ENCODE data around the gene KIF22.

The KIF22 gene

DNA sequence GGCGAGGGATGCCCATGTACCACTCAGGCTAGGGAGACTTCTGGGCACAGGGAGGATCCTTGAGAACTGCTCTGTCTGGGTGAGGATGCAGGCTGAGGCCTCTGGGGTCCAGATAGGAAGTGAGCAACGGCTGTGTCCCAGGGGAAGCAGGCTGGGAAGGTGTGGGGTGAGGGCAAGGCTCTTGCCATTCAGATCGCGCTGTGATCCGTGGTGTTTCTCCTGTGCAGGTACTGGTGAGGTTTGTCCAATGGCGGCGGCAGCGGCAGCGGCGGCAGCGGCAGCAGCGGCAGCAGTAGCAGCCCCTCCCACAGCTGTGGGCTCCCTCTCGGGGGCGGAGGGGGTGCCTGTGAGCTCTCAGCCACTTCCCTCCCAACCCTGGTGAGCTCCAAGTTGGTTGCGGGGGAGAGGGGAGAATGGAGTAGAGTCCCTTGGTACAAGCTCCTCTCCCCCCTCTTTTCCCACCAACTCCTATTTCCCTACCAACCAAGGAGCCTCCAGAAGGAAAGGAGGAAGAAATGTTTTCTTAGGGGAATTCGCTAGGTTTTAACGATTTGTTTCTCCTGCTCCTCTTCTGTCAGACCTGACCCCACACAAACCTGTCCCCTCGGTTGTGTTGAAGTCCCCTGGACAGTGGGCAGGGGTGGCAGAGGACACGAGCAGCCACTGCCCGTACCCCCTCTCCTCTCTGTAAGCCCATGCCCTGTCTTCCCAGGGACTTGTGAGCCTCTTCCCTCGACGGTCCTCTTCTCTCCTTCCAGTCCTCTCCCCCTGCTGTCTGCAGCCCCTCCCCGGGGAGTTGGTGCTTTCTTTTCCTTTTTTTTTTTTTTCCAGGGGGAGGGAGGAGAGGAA is 19.5 kb downstream of the KIF22 start:
- H3K27me3 ChIP-seq (ENCODE audit: insufficient read depth, low read depth, severe bottlenecking): no peaks in the 10 kb centered on the region
- H3K4me3 ChIP-seq (ENCODE audit: low read depth, low read length): peak overlapping the region; percentile 78
- H3K9me3 ChIP-seq (ENCODE audit: severe bottlenecking): no peaks in the 10 kb centered on the region
- H3K27ac ChIP-seq: peak overlapping the region; percentile 94
- peak; percentile 55 for DNase-seq
- peaks cover 34% of the 10 kb centered on the region for H3K36me3 ChIP-seq
- TF ChIP-seq, protein P1, sequence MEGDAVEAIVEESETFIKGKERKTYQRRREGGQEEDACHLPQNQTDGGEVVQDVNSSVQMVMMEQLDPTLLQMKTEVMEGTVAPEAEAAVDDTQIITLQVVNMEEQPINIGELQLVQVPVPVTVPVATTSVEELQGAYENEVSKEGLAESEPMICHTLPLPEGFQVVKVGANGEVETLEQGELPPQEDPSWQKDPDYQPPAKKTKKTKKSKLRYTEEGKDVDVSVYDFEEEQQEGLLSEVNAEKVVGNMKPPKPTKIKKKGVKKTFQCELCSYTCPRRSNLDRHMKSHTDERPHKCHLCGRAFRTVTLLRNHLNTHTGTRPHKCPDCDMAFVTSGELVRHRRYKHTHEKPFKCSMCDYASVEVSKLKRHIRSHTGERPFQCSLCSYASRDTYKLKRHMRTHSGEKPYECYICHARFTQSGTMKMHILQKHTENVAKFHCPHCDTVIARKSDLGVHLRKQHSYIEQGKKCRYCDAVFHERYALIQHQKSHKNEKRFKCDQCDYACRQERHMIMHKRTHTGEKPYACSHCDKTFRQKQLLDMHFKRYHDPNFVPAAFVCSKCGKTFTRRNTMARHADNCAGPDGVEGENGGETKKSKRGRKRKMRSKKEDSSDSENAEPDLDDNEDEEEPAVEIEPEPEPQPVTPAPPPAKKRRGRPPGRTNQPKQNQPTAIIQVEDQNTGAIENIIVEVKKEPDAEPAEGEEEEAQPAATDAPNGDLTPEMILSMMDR (IDR thresholded peaks at IDR 0.05; ENCODE audit: low read depth, low read length): no peak

DNA sequence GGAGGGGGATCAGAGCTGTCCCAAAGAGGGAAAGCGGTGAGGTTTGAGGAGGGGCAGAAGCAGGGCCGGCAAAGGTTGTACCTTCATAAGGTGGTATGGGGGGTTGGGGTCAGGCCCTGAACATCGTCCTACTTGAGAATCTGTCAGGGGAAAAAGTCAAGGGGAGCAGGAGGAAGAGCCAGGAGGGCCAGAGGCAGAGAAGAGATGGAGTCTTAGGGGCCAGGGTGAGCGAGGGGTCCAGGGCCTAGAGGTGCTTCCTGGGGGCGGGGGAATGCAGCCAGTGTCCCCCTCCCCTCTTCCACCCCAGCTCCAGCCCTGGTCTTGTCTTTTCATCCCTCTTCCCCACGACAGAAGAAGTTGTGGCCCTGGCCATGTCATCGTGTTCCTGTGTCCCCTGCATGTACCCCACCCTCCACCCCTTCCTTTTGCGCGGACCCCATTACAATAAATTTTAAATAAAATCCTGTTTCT is 20.2 kb downstream of the KIF22 start:
- peak overlapping the region; percentile 94 for H3K27ac ChIP-seq
- peaks cover 32% of the 10 kb centered on the region for H3K36me3 ChIP-seq
- no peak for DNase-seq
- no peaks in the 10 kb centered on the region for H3K9me3 ChIP-seq (ENCODE audit: severe bottlenecking)
- H3K27me3 ChIP-seq (ENCODE audit: insufficient read depth, low read depth, severe bottlenecking): no peaks in the 10 kb centered on the region
- peak overlapping the region; percentile 78 for H3K4me3 ChIP-seq (ENCODE audit: low read depth, low read length)
- TF ChIP-seq, protein P1 (IDR thresholded peaks at IDR 0.05; ENCODE audit: low read depth, low read length): no peak

DNA sequence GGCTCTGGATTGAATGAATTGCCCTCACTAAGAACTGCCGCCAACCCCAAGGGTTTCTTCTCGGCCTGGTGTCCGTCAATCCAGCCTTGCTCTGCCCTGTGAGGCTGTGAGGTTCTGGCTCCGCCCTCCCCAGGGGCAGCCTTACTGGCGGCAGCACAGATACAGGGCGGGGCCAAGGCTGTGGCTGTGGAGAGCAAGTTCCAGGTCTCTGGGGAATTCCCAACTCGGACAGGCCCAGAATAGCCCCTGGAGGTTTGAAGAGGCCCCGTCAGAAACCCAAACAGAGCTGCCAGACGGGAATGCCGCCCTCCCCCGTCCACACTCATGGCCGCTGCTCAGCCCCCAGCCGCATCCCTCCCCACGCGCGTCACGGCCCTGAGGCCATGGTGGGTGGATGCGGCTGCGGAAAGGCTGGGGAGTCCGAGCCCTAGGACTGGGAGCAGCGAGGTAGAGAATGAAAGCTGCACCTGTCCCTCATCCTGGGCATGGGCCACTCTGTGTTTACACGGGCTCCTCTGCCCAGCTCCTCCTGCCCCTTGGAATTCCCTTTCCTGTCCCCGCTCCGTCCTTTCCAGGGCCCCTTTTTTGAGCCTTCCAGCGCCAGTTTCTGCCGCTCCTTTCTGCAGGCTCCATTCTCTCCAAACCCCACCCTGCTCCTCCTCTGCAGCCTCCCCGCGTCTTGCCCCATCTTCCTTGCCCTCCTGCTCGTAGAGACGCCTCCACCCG is 20.8 kb downstream of the KIF22 start:
- Histone ChIP-seq H3K36me3 (peaks cover 32% of the 10 kb centered on the region), H3K9me3 (ENCODE audit: severe bottlenecking) (no peaks in the 10 kb centered on the region), H3K27ac (peak overlapping the region; percentile 94), H3K27me3 (ENCODE audit: insufficient read depth, low read depth, severe bottlenecking) (no peaks in the 10 kb centered on the region), H3K4me3 (ENCODE audit: low read depth, low read length) (peak overlapping the region; percentile 78)
- TF ChIP-seq, protein P1 (IDR thresholded peaks at IDR 0.05; ENCODE audit: low read depth, low read length): no peak
- DNase-seq: peak; percentile 98

DNA sequence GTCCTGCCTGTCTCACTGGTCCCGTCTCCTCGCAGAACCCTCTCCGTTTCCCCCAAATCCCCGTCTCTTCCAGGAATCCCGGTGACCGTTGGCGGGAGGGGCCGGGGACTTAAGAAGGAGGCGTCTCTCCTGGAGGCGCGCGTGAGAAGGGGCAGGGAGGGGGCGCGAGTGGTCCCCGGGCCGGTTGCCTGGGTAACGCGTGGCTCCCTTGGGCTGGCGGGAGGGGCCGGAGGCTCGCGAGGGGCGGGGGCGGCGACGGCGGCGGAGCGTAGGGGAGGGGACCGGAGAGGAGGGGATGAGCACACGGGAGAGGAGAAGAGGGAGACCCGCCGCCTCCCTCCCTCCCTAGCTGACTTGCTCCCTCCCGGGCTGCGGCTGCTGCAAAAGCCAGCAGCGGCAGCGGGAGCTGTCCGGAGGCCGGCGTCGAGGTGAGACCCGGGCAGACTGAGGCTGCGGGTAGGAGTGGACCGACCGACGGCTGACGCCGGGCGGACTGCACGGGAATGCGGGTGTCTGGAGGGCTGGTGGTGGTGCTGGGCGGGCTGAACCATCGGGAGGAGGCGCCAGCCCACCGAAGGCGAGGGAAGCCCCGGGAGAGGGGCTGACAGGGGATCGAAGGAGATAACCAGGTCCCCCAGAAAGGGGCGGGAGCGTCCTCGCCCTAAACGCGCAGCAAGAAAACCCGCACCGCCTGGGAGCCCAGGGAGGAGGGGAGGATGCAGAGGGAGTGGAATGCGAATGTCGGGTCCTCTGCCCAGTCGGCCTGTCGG is 21.5 kb downstream of the KIF22 start, which contains the start of gene PRRT2:
TSS of gene PRRT2 (plus strand) at position 298 of the 770 bp plus-strand sequence. CDS start 862 bp downstream, outside the sequence.
- Histone ChIP-seq H3K4me3 (ENCODE audit: low read depth, low read length) (peak within 1 kb of the TSS; percentile 78), H3K27ac (peak within 1 kb of the TSS; percentile 94), H3K27me3 (ENCODE audit: insufficient read depth, low read depth, severe bottlenecking) (no peaks in the 10 kb centered on the region), H3K36me3 (peaks cover 32% of the 10 kb centered on the region), H3K9me3 (ENCODE audit: severe bottlenecking) (no peaks in the 10 kb centered on the region)
- DNase-seq: peak; percentile 93
- TF ChIP-seq, protein P1 (IDR thresholded peaks at IDR 0.05; ENCODE audit: low read depth, low read length): no peak

DNA sequence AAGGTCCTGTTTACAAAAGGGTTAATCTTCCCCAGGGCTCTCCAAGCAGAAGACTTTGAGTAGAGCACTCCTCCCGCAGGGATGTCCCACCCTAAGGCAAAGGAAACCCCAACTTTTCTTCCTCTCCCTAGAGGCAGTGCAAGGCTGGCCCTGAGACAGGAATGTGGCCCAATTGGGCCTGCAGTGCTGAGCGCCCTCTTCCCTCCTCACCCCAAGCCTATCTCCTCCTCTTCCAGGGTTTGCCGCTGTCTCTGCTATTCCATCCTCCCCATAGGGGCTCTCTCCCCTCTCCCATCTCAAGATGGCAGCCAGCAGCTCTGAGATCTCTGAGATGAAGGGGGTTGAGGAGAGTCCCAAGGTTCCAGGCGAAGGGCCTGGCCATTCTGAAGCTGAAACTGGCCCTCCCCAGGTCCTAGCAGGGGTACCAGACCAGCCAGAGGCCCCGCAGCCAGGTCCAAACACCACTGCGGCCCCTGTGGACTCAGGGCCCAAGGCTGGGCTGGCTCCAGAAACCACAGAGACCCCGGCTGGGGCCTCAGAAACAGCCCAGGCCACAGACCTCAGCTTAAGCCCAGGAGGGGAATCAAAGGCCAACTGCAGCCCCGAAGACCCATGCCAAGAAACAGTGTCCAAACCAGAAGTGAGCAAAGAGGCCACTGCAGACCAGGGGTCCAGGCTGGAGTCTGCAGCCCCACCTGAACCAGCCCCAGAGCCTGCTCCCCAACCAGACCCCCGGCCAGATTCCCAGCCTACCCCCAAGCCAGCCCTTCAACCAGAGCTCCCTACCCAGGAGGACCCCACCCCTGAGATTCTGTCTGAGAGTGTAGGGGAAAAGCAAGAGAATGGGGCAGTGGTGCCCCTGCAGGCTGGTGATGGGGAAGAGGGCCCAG is 22.4 kb downstream of the KIF22 start:
- Histone ChIP-seq H3K4me3 (ENCODE audit: low read depth, low read length) (peak overlapping the region; percentile 78), H3K9me3 (ENCODE audit: severe bottlenecking) (no peaks in the 10 kb centered on the region), H3K27me3 (ENCODE audit: insufficient read depth, low read depth, severe bottlenecking) (no peaks in the 10 kb centered on the region), H3K36me3 (peaks cover 29% of the 10 kb centered on the region), H3K27ac (peak overlapping the region; percentile 94)
- DNase-seq: no peak
- TF ChIP-seq, protein P1 (IDR thresholded peaks at IDR 0.05; ENCODE audit: low read depth, low read length): no peak
